ENCODE measurements around the gene PEX12.

Gene PEX12

GRCh38 chr17:35548208-35548810, 30.1 kb downstream of the PEX12 start:
- no peak overlapping the region for H3K4me3 ChIP-seq (ENCODE audit: low read depth, low read length)
- no peak for TF ChIP-seq CTCF (IDR thresholded peaks at IDR 0.05; ENCODE audit: low read depth, low read length, missing control alignments)
- no peak for DNase-seq (ENCODE audit: low read depth)

GRCh38 chr17:35546487-35546886, 31.9 kb downstream of the PEX12 start:
- TF ChIP-seq CTCF (IDR thresholded peaks at IDR 0.05; ENCODE audit: low read depth, low read length, missing control alignments), result no peak

GRCh38 chr17:35545150-35545549, 33.2 kb downstream of the PEX12 start:
- TF ChIP-seq CTCF (IDR thresholded peaks at IDR 0.05; ENCODE audit: low read depth, low read length, missing control alignments), result no peak
- no peak for DNase-seq (ENCODE audit: low read depth)
- H3K4me3 ChIP-seq (ENCODE audit: low read depth, low read length), result no peak overlapping the region

More at GRCh38 chr17:35546487-35546886, 31.9 kb downstream of the PEX12 start:
- H3K4me3 ChIP-seq (ENCODE audit: low read depth, low read length), result no peak overlapping the region
- no peak for DNase-seq (ENCODE audit: low read depth)

GRCh38 chr17:35543856-35544255, 34.5 kb downstream of the PEX12 start:
- TF ChIP-seq CTCF (IDR thresholded peaks at IDR 0.05; ENCODE audit: low read depth, low read length, missing control alignments), result no peak
- no peak for DNase-seq (ENCODE audit: low read depth)
- no peak overlapping the region for H3K4me3 ChIP-seq (ENCODE audit: low read depth, low read length)

GRCh38 chr17:35542990-35543389, 35.4 kb downstream of the PEX12 start:
- DNase-seq (ENCODE audit: low read depth), result no peak
- H3K4me3 ChIP-seq (ENCODE audit: low read depth, low read length), result no peak overlapping the region
- no peak for TF ChIP-seq CTCF (IDR thresholded peaks at IDR 0.05; ENCODE audit: low read depth, low read length, missing control alignments)

GRCh38 chr17:35541434-35541833, 36.9 kb downstream of the PEX12 start:
- peak overlapping the region; percentile 64; the same call in 1 of the 2 replicates for H3K4me3 ChIP-seq (ENCODE audit: low read depth, low read length)
- DNase-seq (ENCODE audit: low read depth), result no peak
- TF ChIP-seq CTCF (IDR thresholded peaks at IDR 0.05; ENCODE audit: low read depth, low read length, missing control alignments), result no peak
